ENCODE data around the gene SUPT4H1. TPM values are rescaled to one million over a fixed set of nuclear protein-coding genes. Genes with fewer than 3 reads are reported as not detected.

The SUPT4H1 gene
- polyA plus RNA-seq, 1 donor (not counting 4 experiments of a cell fraction or from before 2014, with no cell fraction given) = 206 TPM

GRCh38 chr17:58363457-58364185, 11.6 kb upstream of the SUPT4H1 start:
- peaks cover 30% of the 10 kb centered on the region for H3K4me1 ChIP-seq (ENCODE audit: control insufficient read depth, extremely low read depth, insufficient read depth, low read length)
- peaks cover 5% of the 10 kb centered on the region for H4K20me1 ChIP-seq (ENCODE audit: control insufficient read depth, extremely low read depth, insufficient read depth, low read length)
- FAIRE-seq (no peak), DNase-seq (ENCODE audit: low read depth, low spot score) (no peak)
- H3K9ac ChIP-seq (ENCODE audit: control insufficient read depth, extremely low read depth, insufficient read depth, low read length) = no peak overlapping the region
- peaks cover 15% of the 10 kb centered on the region for H3K79me2 ChIP-seq (ENCODE audit: control insufficient read depth, insufficient read depth, low read length)
- no peak for TF ChIP-seq EZH2 (IDR thresholded peaks at IDR 0.05; ENCODE audit: low read length)
- TF ChIP-seq CTCF (optimal IDR thresholded peaks at IDR 0.05 in 1 of 3, IDR thresholded peaks at IDR 0.05 in 1 of 3, conservative IDR thresholded peaks at IDR 0.05 in 1 of 3; ENCODE audit: extremely low read depth in 1 of 3, insufficient read depth in 2 of 3, low read length in 3 of 3) = no peak
- H3K9me1 ChIP-seq (ENCODE audit: control insufficient read depth, extremely low read depth, insufficient read depth, low read length) = peaks cover 4% of the 10 kb centered on the region
- no peaks in the 10 kb centered on the region for H3K9me3 ChIP-seq (ENCODE audit: control insufficient read depth, low read depth, low read length)
- peak overlapping the region; percentile 73 for H3K4me2 ChIP-seq (ENCODE audit: control insufficient read depth, extremely low read depth, insufficient read depth, low read depth, low read length)
- H2AFZ ChIP-seq (ENCODE audit: control insufficient read depth, low read length) = no peak overlapping the region
- no peak overlapping the region for H3K4me3 ChIP-seq (ENCODE audit: control insufficient read depth in 2 of 3, extremely low read depth in 1 of 3, insufficient read depth in 2 of 3, low read depth in 1 of 3, low read length in 3 of 3)
- dilution Hi-C loops (cut with MboI; ENCODE audit: extremely low pct_ligation_motif_present, low sequenced_read_pairs) = no loop called here
- H3K27ac ChIP-seq (ENCODE audit: control insufficient read depth, insufficient read depth, low read length) = no peak overlapping the region
- peaks cover 30 to 52% of the 10 kb centered on the region in 2 experiments for H3K36me3 ChIP-seq (ENCODE audit: control insufficient read depth in 2 of 2, extremely low read depth in 1 of 2, insufficient read depth in 2 of 2, low read length in 2 of 2)
- no peaks in the 10 kb centered on the region for H3K27me3 ChIP-seq (ENCODE audit: control insufficient read depth, extremely low read depth, insufficient read depth, low read length)

- TF ChIP-seq EZH2 (IDR thresholded peaks at IDR 0.05; ENCODE audit: low read length) (no peak), CTCF (optimal IDR thresholded peaks at IDR 0.05 in 1 of 3, IDR thresholded peaks at IDR 0.05 in 1 of 3, conservative IDR thresholded peaks at IDR 0.05 in 1 of 3; ENCODE audit: extremely low read depth in 1 of 3, insufficient read depth in 2 of 3, low read length in 3 of 3) (no peak)
- dilution Hi-C loops (cut with MboI; ENCODE audit: extremely low pct_ligation_motif_present, low sequenced_read_pairs) = no loop called here
- no peaks in the 10 kb centered on the region for H3K9me3 ChIP-seq (ENCODE audit: control insufficient read depth, low read depth, low read length)
- no peak overlapping the region for H3K27ac ChIP-seq (ENCODE audit: control insufficient read depth, insufficient read depth, low read length)
- H3K4me1 ChIP-seq (ENCODE audit: control insufficient read depth, extremely low read depth, insufficient read depth, low read length) = peaks cover 30% of the 10 kb centered on the region
- no peak overlapping the region for H3K9ac ChIP-seq (ENCODE audit: control insufficient read depth, extremely low read depth, insufficient read depth, low read length)
- H3K36me3 ChIP-seq (ENCODE audit: control insufficient read depth in 2 of 2, extremely low read depth in 1 of 2, insufficient read depth in 2 of 2, low read length in 2 of 2) = peaks cover 34 to 56% of the 10 kb centered on the region in 2 experiments
- H3K27me3 ChIP-seq (ENCODE audit: control insufficient read depth, extremely low read depth, insufficient read depth, low read length) = no peaks in the 10 kb centered on the region
- no peak overlapping the region for H2AFZ ChIP-seq (ENCODE audit: control insufficient read depth, low read length)
- peaks cover 5% of the 10 kb centered on the region for H4K20me1 ChIP-seq (ENCODE audit: control insufficient read depth, extremely low read depth, insufficient read depth, low read length)
- H3K9me1 ChIP-seq (ENCODE audit: control insufficient read depth, extremely low read depth, insufficient read depth, low read length) = peaks cover 4% of the 10 kb centered on the region
- FAIRE-seq (no peak), DNase-seq (ENCODE audit: low read depth, low spot score) (no peak)
- no peak overlapping the region for H3K4me2 ChIP-seq (ENCODE audit: control insufficient read depth, extremely low read depth, insufficient read depth, low read depth, low read length)
- peaks cover 15% of the 10 kb centered on the region for H3K79me2 ChIP-seq (ENCODE audit: control insufficient read depth, insufficient read depth, low read length)
- no peak overlapping the region for H3K4me3 ChIP-seq (ENCODE audit: control insufficient read depth in 2 of 3, extremely low read depth in 1 of 3, insufficient read depth in 2 of 3, low read depth in 1 of 3, low read length in 3 of 3)
Measured at GRCh38 chr17:58362368-58363014, 10.5 kb upstream of the SUPT4H1 start.
